GM23248 (cell line): ENCODE results near the gene CSNK2B.

Experiments
- EZH2 ChIP-seq: fragments of 200-600 bp; sonication (generic); IDR thresholded peaks from 2 replicates; pipeline ENCODE4 v1.6.1; 2018; ENCODE audit warnings: antibody characterized with exemption, mild to moderate bottlenecking; ENCODE audit not compliant: insufficient read depth, poor library complexity, severe bottlenecking
- EZH2phosphoT487 ChIP-seq: fragments of 200-600 bp; sonication (generic); IDR thresholded peaks from 2 replicates; pipeline ENCODE4 v1.6.1; 2018; ENCODE audit warnings: antibody characterized with exemption, moderate library complexity, mild to moderate bottlenecking, low read depth; ENCODE audit not compliant: insufficient read depth

DNA sequence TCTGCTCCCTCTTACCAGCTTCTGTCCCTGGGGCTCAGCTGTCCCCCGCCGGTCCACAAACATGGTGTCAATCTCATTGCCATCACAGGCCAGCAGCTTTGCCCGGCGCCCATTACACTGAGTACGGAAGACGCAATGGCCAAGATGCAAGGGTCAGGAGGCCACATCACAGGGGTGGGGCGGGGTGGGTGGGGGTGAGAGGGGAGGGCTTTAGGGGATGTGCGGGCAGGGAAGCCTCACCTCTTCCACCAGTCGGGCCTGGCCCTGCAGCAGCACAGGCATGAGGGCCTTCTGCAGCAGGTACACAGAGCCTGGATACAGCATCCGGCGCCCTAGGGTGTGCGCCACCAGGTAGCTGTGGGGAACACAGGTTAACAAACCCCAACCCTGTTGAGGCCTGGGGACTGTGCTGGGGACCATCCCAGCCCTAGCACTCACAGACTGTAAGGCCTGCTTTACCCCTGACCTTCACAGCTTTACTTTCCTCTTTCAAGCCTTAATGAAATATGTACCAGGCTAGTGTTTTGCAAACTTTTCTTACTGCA lies 25.8 kb downstream of the CSNK2B start:
- TF ChIP-seq EZH2 (no peak), EZH2phosphoT487 (no peak)
